DMS53 (cell line): Measurements from ENCODE around the gene ZNF296.

ENCODE experiments used
- DNase-seq: peaks from one replicate; lab custom pipeline; 2025; lab: John Stamatoyannopoulos, UW

Gene ZNF296

GRCh38 chr19:45103508-45104319 is 27.4 kb upstream of the ZNF296 start:
- DNase-seq = peak; percentile 44

- no peak for DNase-seq
Measured at GRCh38 chr19:45103156-45103507, 26.9 kb upstream of the ZNF296 start.

DNA sequence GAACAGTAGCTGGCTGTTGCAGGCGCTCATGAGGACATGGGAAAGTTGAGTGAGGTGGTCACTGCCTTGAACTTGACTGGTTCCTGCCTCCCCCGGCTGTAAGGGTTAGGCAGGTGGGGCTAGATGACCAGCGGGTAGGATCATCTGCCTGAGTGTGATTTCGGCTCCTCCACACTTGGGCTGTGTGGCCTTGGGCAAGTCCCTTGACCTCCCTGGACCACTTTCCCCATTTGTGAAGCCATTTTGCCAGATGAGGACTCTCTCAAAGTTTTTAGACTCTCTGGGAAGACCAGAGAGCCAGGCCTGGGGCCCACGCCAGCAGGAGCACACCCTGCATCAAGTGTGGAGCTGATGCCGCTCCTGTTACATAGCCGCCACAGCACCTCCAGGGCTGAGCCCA is 26.2 kb upstream of the ZNF296 start:
- no peak for DNase-seq

GRCh38 chr19:45101806-45102205 is 25.5 kb upstream of the ZNF296 start:
- DNase-seq = no peak

DNA sequence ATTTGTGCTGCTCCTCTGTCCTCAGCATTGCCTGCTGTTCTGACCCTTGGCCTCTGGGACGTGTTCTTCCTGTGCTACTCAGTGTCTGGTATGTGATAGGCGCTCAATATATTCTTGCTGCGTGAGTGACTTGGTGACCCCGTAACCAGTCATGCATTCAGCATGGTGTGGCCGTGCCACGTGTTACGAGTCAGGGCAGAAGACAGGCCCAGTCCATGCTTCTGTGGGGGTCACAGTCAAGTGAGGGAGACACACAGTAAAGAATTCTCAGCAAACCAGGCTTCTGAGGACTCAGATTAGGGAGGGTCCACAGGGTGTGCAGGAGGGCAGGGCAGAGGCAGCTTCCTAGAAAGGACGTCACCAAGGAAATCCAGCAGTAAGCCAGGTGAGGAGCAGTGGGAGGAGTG is 24.6 kb upstream of the ZNF296 start:
- DNase-seq = no peak

GRCh38 chr19:45100201-45100600 is 23.9 kb upstream of the ZNF296 start:
- DNase-seq = no peak

- DNase-seq = no peak
Measured at GRCh38 chr19:45099467-45100191, 23.4 kb upstream of the ZNF296 start.

DNA sequence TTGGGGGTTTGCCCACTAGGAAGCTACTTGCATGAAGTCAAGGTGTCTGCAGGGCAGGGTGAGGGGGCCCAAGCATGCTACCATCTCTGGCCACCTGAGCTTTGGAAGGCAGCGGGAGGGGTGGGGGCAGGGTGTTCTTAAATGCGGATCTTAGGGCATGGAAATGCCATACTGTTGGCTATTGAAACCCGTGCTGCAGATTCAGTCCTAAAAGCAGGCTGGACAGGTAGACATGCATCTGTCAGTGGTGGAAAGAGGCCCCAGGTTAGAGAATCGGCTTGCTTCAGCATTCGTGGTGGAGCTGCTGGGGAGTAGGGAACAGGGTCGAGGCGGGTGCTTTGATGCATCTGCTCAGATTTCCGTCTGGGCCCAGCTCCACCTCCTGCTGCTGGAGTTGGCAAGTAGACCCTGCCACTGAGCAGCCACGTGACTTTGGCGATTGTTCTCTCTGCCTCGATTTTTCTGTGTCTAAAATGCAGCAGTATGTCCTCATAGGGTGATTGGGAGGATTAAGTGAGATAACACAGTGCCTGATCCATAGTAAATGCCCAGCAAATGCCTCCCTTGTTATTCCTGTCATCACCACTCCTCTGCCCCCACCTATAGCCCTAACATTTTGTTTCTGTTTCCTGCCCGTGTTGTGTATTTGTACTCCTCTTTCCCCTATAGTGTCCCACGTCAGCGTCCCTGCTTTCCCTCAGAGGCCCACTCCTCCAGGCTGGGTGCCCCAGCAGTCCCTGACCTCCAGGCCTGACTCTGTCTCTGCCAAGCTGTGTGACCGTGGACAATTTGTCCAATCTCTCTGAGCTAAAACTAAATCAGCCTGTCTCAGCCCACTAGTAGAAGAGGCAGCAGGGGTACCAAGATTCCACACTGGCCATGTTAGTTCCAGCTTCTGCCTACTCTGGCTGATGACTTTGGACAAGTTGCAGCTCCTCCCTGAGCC is 22.5 kb upstream of the ZNF296 start:
- no peak for DNase-seq

DNA sequence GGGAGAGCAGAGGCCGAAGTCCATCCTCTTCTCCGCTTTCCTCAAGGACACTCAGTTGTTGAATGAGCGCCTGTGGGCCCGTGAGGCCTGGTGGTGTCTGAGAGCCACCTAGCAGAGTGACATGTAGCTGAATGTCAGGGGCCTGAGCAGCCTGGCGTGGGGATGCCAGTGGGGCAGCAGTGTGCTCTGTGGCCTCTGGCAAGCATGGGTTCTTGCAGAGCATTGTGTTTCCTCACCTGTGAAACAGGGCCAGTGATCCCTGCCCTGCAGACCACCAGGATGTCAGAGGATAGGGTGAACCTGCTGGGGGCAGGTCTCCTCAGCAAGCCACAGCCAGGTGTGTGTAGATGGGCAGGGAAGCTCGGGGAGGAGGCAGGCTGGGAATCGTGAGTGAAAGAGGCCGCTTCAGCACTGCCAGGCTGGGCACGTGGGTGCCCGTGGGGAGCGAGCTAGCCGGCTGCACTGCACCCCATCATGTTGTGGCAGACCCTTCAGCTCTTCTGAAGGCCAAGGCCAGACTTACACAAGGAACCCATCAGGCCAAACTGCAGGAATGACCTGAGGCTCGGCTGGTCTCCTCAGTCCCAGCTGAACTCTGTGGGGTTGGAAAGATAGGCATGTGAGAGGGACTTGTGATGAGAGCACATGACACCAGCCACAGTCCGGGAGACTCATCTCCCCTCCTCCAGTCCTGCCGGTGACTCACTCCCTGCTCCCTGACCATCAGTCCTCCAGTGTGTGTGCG is 21.7 kb upstream of the ZNF296 start:
- peak; percentile 64 for DNase-seq

DNA sequence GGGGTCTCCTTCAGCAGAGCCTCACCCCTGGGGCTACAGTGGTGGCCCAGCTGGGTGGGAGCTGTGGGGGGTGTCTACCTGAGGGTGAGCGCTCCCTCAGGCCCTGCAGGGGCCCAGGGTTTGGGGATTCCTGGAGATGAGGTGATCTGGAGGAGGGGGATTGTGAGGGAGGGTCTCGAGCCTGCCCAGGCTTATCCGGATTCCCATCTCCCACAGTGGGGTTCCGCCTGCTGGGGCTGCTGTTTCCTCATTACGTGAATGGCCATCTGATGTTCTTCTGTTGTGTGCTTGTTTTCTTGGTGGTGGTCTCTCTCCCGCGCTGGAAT is 21.1 kb upstream of the ZNF296 start:
- DNase-seq = no peak

- DNase-seq = no peak
Measured at GRCh38 chr19:45096700-45097099, 20.4 kb upstream of the ZNF296 start.

GRCh38 chr19:45095496-45096413 is 19.5 kb upstream of the ZNF296 start:
- no peak for DNase-seq

DNA sequence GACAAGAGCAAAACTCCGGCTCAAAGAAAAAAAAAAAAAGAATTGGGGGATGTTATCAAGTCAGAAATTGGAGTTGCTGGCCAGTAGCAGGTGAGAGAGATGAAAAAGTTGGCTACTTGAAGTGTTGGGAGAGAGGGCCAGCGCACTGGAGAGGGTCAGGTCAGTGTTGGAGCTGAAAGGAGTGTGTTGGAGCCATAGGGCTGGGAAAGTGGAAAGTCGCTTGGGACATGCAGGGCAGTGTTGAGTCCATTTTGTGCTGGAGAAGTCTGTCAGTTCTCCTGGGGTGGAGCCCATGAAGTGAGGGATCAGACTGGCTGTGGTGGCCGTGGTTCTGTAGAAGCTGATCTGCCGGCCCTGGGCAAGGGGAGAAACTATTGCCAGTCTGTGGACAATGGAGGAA is 18.4 kb upstream of the ZNF296 start:
- no peak for DNase-seq

DNA sequence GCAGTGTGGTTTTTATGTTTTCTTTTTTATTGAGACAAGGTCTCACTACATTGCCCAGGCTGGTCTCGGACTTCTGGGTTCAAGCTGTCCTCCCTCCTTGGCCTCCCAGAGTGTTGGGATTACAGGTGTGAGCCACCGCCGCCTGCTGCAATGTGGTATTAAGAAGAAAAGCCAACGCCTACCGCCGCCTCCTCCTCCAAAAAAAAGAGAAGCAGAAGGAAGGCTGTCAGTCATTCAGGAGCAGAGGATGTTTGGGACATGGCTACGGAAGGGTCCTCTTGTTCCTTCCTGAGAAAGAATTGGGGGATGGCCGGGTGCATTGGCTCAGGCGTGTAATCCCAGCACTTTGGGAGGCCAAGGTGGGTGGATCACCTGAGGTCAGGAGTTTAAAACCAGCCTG is 17.9 kb upstream of the ZNF296 start:
- DNase-seq = no peak

DNA sequence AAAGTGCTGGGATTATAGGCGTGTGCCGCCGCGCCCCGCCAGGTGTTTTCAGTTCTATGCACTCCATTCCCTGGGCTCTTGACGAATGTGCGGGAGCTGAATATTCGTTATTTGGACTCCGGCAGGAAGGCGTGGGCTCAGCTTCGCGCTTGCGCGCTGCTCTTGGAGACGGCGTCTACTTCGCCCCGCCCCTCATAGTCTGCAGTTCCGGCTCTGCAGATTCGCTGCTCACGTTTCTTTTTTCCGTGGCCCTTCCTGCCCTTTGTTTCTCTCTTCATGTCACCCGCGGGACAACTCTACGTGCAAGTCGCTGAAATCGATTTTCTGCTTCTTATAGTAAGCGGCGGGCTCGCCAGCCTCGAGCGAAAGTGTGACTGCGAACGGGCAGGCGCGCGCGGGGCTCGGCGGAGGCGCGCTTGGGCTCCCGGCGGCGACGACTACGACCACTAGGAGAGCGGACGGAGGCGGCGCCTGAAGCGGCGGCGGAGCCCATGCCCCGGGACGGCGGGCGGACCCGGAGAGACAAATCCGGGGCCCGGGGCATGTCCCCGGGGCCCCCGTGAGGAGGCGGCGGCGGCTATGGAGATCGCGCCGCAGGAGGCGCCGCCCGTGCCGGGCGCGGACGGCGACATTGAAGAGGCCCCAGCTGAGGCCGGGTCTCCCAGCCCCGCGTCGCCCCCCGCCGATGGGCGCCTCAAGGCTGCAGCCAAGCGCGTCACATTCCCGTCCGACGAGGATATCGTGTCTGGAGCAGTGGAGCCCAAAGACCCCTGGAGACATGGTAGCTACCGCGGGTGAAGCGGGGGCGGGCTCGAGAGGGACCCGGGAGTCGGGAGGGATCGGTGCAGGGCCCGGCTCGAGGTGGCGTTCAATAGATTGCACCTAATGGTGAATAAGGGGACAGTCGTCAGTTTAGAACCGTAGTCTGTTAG is 16.7 kb upstream of the ZNF296 start, which contains the start of gene PPP1R37:
PPP1R37 (plus strand) TSS at position 433 of the 932 bp plus-strand sequence; CDS start at position 580, 147 bp downstream.
- peak; percentile 99 for DNase-seq

DNA sequence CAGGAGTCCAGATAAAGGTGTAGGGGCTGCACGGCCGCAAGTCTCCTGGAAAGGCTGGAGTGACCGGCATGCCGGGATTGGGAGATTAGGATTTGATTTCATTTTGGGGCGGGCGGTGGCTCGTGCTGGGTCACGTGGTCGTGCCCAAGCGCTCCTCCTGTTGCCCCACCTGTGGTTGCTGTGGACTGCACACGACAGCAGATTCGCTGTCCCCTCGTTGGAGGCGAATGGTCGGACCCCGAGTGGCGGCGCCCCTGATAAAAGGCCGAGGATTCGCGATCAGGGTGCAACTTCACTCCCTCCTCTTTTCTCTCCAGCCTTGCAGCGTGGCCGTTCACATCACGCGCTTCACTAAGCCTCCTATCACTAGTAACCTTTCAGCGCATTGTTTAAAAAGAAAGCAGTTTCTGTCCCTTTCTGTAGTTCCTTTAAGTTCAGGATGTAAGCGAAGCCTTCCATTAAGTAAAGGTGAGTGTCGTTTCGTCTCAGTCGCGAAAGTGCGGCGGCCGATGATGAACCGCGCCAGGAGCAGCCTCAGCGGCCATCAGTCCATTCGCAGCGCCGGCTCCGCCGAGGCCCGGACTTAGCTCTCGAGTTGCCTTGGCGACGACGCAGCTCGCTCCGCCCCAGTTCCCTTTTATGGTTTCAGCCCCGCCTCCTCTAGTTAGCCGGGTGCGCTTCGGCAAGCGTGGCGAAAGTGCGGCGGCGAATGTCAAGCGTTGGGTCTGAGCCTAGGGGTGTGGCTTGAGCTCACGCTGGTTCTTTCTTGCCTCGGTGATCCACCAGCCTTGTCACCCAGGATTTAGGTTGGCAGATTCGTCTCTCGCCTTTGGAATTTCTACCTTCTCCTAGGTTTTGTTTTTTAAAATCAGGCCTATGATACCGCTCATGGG is 15.0 kb upstream of the ZNF296 start:
- DNase-seq = peak; percentile 99

DNA sequence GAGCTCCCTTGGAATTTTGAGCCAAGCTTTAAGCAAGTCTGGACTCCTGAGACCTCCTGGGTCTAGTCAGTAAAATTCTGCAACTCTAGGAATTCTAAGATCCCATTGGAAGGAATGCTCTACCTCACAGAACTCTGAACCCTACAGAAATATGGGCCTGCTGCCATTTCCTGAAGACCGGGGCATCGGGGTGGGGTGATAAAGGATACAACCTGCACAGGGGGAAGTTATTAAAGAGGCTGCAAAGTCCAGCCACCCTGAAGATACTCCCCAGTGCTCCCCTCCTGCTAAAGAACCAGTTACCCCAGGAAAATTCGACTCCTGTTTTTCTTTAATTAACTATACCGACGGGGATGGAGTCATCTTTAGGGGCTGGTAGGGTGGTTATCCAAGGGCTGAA is 14.3 kb upstream of the ZNF296 start:
- no peak for DNase-seq

GRCh38 chr19:45090034-45090433 is 13.8 kb upstream of the ZNF296 start:
- DNase-seq = no peak

- DNase-seq = no peak
Measured at GRCh38 chr19:45087531-45087930, 11.3 kb upstream of the ZNF296 start.
